ENCODE data around the gene P2RY12.

The P2RY12 gene

GRCh38 chr3:151384741-151385174 is at the start of gene P2RY12:
Gene P2RY12, minus strand, starts transcription at chr3:151384753. Its CDS starts 45,908 bp downstream, at chr3:151338845.
- no peak for DNase-seq

DNA sequence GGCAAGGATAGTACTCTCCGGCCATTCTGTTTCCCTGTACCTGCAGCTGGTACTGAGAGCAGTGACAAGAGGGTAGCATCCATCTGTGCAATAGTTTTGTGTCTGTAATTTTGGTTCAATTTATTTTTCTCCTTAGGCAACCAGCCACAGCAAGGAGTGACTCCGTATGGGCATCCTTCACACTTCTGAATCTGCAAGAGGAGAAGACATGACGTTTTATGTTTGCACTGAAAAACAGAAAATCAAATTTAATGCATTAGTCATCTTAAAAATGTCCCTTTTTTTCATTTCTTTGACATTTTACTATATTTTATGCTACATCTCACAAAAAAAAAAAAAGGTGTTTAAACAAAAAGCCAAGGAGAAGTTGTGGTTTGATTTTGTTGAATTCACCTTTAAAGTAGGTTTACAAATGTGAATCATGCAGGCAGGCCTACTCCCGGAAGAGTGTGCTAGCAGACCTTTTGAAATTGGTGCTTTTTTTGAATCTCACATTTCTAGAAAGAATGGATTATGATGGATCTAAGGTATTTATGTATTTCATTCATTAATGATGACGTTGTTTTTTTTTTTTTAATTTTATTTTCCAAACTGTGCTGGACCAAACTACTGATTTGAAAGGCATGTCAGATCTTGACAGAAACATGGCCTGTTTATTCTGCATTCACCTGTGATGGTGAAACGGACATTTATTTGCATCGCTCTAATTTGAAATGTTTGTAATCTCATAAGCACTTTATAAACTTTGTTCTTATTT is 48.2 kb upstream of the P2RY12 start:
- no peak for DNase-seq

DNA sequence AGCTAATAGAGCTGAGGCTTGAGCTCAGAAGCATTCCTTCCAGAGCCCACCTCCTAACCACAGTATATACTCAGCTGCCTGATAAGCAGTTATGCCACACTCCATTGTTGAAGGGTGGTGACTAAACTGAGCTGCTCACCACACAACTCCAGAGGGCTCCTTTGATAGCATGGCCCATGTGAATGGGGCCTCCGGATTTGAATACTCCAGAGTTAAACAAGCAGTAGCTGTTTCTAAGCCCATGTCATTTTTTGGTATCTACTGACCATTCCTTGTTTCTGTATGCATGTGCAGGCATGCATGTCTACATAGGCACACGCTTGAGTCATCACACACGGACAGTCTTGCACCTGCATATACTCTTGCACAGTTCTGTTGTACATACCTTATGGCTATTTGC is 47.4 kb upstream of the P2RY12 start:
- no peak for DNase-seq

DNA sequence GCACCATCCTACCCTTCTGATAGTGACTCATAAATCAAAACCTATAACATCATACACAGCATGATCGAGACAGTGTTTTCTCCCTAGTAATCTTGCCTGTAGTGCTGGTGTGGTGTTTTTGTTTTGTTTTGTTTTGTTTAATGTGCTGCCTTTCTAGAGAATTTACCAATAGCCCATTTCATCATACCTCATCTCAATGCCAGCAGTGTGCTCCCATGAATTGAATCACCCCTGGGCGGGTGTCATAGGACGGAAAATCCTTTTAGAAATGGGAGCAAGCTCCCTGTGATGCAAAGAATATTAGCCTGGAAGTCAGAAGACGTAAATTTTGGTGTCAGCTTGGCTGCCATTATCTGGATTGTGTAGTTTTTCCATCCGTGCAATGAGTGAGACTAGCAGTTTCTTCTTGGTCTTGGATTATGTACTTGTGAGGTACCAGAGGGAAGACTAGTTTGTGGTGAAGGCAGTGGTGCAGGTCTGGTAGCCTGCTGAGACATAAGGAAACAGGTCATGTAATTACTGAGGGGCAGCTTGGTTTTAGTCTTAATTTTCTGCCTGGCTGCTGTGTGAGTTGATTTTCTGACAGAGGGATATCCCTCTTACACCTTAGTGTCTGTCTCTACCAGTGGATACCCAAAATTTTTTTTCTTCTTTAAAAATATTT is 46.4 kb upstream of the P2RY12 start:
- no peak for DNase-seq

DNA sequence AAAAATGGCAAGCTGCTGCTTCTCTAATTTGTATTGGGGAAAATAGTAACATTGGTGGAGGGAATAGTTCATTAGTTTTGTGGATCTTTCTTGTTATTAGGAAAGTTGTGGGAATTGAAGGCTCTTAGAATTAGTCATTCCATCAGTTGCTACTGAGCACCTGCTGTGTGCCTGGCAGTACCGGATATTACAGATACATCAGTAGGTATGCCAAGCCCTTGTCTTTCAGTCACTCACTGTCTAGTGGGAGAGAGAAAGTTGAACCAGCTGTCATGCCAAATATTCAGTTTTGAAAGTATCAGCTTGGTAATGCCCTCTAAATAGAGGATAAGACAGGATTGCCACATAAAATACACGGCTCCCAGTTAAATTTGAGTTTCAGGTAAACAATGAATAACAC is 43.8 kb upstream of the P2RY12 start:
- no peak for DNase-seq

GRCh38 chr3:151426341-151426657 is 41.7 kb upstream of the P2RY12 start:
- no peak for DNase-seq

GRCh38 chr3:151425627-151426340 is 41.2 kb upstream of the P2RY12 start:
- DNase-seq, result no peak

- no peak for DNase-seq
These were observed 38.5 kb upstream of the P2RY12 start for GRCh38 chr3:151423091-151423490.

- DNase-seq, result no peak
These were observed 37.4 kb upstream of the P2RY12 start for GRCh38 chr3:151421938-151422337.

GRCh38 chr3:151419806-151420205 is 35.3 kb upstream of the P2RY12 start:
- no peak for DNase-seq

DNA sequence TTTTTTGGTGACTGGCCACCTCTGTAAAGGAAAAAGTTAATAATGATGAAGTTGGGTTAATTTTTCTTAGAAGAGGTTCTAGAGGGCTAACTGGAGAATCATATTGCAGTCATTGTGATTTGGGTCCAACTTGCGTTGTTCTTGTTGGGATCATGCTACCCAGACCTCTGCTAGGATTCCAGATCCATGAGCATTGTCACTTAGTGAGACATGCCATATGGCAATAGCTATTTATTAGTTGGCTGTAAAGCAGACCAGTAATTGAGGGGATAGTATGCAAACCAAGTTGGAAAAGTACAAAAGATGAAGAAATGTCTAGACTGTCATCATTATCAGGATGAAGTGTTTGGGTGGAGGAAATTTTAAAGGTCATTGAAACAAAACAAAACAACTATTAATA is 30.7 kb upstream of the P2RY12 start:
- no peak for DNase-seq

GRCh38 chr3:151412989-151413388 is 28.4 kb upstream of the P2RY12 start:
- no peak for DNase-seq

DNA sequence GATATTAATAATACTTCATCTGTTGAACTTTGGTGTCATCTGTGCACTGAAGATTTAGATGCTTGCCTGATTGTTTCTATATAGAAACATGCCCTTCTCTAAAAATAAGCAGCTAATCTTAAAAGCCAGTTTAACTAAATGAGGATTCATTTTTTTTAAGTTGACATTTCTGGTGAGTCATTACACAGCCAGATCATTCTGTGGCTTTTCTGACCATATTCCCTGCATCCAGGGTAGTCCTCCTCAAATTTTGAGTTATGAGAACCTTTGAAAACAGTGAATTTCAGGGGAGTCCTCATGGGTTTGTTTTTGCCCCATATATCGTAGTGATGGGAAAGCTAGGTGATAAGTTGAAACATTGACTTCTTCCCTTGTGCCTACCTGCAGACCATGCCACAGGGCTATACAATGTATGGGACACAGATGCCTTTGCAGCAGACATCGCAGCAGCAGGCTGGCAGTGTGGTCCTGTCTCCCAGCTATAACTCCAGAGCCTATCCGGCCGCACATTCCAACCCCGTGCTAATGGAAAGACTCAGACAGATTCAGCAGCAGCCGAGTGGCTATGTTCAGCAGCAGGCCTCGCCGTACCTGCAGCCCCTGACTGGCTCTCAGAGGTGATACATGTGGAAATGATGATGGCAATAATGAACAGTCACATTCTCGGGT is 26.5 kb upstream of the P2RY12 start:
- no peak for DNase-seq

DNA sequence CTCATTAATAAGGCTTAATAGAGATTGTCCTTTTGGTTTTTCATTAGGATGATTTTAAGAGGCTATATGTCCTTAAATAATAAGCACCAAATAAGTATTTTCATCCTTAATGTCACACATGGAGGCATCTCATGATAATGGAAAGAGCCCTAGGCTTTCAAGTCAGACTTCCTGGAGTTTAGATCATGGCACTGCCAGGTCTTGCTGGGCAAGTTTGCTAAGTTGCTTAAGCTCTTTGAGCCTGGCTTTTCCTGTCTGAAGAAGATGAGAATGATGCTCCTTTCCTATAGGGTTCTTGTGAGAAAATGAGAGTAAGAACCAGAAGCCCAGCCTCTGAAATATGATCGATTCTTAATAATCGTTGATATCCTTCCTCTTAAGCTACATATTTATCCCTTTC is 23.4 kb upstream of the P2RY12 start:
- DNase-seq, result no peak

GRCh38 chr3:151404316-151404715 is 19.8 kb upstream of the P2RY12 start:
- DNase-seq, result no peak

DNA sequence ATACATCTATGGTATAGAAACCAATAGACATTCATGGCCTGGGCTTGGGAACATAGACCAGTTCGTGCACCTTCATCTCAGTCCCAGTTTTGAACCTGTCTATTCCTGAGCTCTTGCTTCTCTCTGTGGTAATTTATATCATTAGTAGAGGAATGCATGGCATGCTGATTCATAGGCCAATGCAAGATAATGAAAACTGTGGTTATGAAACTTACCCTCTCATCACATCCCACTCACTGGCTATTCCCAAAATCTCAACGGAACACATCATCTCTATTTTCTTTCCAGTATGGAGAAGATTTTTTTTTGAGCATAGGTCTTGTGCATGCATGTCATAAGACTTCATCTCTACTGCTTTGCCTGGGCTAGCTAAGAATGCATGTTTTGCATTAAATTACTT is 18.7 kb upstream of the P2RY12 start:
- no peak for DNase-seq

DNA sequence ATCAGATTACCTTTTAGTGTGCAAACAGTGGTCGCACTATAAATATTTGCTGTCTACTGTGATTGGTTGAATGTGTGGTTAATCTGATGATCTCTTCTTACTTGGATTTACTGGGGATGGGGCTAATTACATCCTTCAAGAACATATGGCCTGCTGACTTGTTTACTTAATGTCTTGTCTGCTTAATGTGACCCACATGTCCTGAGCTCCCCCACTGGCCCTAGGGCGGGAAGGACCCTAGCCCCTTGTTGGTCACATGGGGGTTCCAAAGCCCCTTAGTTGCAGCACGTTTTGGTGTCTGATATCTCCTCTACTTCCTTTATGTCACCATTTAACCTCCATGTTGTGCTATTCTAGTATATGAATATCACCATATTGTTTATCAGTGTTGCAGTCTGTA is 17.8 kb upstream of the P2RY12 start:
- DNase-seq, result no peak

GRCh38 chr3:151400341-151400740 is 15.8 kb upstream of the P2RY12 start:
- DNase-seq, result no peak

- no peak for DNase-seq
These were observed 14.3 kb upstream of the P2RY12 start for GRCh38 chr3:151398895-151399294.

DNA sequence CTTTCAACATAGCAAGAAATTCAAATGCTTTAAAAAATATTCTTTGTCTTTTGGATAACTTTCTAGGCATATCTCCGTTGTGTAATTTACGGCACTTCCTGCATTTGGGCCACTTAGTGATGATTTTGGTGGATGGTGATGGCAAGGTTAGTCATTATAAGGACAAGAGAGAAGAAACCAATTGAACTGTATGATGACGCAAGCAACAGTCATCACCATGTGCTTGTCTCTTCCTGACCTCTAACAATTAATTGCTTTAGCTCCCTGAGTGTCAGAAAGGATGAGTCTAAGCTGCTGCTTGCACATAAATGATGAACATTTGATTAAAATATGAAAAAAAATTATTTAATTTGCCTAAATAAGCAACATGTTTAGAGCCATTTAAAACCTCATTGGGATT is 11.3 kb upstream of the P2RY12 start:
- no peak for DNase-seq

GRCh38 chr3:151394611-151395010 is 10.1 kb upstream of the P2RY12 start:
- no peak for DNase-seq

- DNase-seq, result no peak
These were observed 9.4 kb upstream of the P2RY12 start for GRCh38 chr3:151393941-151394340.

DNA sequence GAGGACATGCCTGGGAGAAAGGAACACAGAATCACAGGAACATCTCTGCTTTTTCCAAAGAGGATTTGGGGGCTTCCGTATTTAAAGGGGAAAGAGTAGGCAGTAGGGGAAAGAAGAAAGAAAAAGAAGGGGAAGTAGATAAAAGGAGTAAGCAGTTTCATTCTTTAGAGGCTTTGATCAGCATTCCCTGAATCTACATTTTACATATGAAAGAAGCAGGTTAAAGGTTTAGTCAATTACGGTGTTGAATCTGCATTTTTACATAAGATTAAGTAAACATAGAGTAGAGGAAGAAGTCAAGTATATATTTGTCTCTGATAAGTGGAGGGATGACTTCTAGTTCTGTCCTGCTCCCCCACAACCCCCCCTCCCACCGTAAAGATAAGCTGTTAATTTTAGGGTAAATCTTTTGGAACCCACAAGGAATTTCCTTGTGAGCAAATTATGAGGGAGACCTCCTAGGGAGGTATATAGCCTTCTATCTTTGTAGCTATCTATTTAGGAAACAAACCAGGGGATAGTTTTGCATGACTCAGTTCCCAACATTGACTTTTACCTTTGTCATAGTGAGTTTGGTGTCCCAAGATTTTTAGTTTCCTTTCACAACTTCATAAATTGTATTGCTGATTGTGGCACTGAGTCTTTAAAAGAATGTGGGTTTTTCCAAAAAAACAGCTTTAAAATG is 8.7 kb upstream of the P2RY12 start:
- no peak for DNase-seq

Data from retina (tissue), 1 donor.